ENCODE measurements around the gene FLACC1. TPM values are rescaled to one million over a fixed set of nuclear protein-coding genes. Genes with fewer than 3 reads are reported as not detected.

FLACC1 gene
- total RNA-seq, 1 donor from 2014 or later: 3.6 TPM

- H3K27me3 ChIP-seq: no peaks in the 10 kb centered on the region
- no peaks in the 10 kb centered on the region for H3K9me3 ChIP-seq
- ATAC-seq: no peak
- no peak for DNase-seq
- no peak overlapping the region for H3K27ac ChIP-seq
- no peaks in the 10 kb centered on the region for H3K4me1 ChIP-seq
- TF ChIP-seq CTCF (IDR thresholded peaks at IDR 0.05): no peak
- no peak overlapping the region for H3K4me3 ChIP-seq
- peaks cover 93% of the 10 kb centered on the region for H3K36me3 ChIP-seq
- intact Hi-C loops (cut with DNase I): no loop called here
Observed at GRCh38 chr2:201275069-201275468, 82.1 kb downstream of the FLACC1 start.

GRCh38 chr2:201273330-201273983, 83.7 kb downstream of the FLACC1 start:
- no peak overlapping the region for H3K4me3 ChIP-seq
- no peak for TF ChIP-seq CTCF (IDR thresholded peaks at IDR 0.05)
- intact Hi-C loops (cut with DNase I): no loop called here
- H3K36me3 ChIP-seq: peaks cover 84% of the 10 kb centered on the region
- H3K27ac ChIP-seq: no peak overlapping the region
- H3K9me3 ChIP-seq: no peaks in the 10 kb centered on the region
- H3K27me3 ChIP-seq: no peaks in the 10 kb centered on the region
- H3K4me1 ChIP-seq: no peaks in the 10 kb centered on the region
- ATAC-seq: no peak
- DNase-seq: no peak

GRCh38 chr2:201271917-201272316, 85.2 kb downstream of the FLACC1 start:
- ATAC-seq: no peak
- Histone ChIP-seq H3K36me3 (peaks cover 83% of the 10 kb centered on the region), H3K27me3 (no peaks in the 10 kb centered on the region), H3K4me1 (no peaks in the 10 kb centered on the region), H3K27ac (no peak overlapping the region), H3K4me3 (no peak overlapping the region), H3K9me3 (no peaks in the 10 kb centered on the region)
- DNase-seq: no peak
- no peak for TF ChIP-seq CTCF (IDR thresholded peaks at IDR 0.05)
- intact Hi-C loops (cut with DNase I): no loop called here

GRCh38 chr2:201270293-201271001, 86.7 kb downstream of the FLACC1 start:
- no peaks in the 10 kb centered on the region for H3K9me3 ChIP-seq
- no peak overlapping the region for H3K27ac ChIP-seq
- DNase-seq (no peak), ATAC-seq (no peak)
- no peaks in the 10 kb centered on the region for H3K27me3 ChIP-seq
- H3K4me1 ChIP-seq: no peaks in the 10 kb centered on the region
- no peak for TF ChIP-seq CTCF (IDR thresholded peaks at IDR 0.05)
- peaks cover 76% of the 10 kb centered on the region for H3K36me3 ChIP-seq
- no peak overlapping the region for H3K4me3 ChIP-seq
- intact Hi-C loops (cut with DNase I): no loop called here

- no peak for ATAC-seq
- DNase-seq: no peak
- TF ChIP-seq CTCF (IDR thresholded peaks at IDR 0.05): no peak
- Histone ChIP-seq H3K9me3 (no peaks in the 10 kb centered on the region), H3K4me1 (peaks cover 1% of the 10 kb centered on the region), H3K36me3 (peaks cover 72% of the 10 kb centered on the region), H3K27ac (no peak overlapping the region), H3K27me3 (no peaks in the 10 kb centered on the region), H3K4me3 (no peak overlapping the region)
- intact Hi-C loops (cut with DNase I): no loop called here
Observed at GRCh38 chr2:201269764-201270163, 87.4 kb downstream of the FLACC1 start.

Measured in upper lobe of right lung (tissue), 1 donor.